NCI-H1105 (cell line): ENCODE measurements around the gene ADGRG3.

Experiments used
- DNase-seq: peaks from one replicate; lab custom pipeline; 2025; lab: John Stamatoyannopoulos, UW

ADGRG3 gene

GRCh38 chr16:57668263-57668571 lies at the start of gene ADGRG3:
Gene ADGRG3, plus strand, starts transcription at chr16:57668306. Its CDS starts 42 bp downstream, at chr16:57668348.
- no peak for DNase-seq

- DNase-seq = no peak
Measured at GRCh38 chr16:57619133-57619605, 48.9 kb upstream of the ADGRG3 start.

GRCh38 chr16:57619606-57620334 lies 48.3 kb upstream of the ADGRG3 start:
- DNase-seq = peak; percentile 77

GRCh38 chr16:57620335-57621231 lies 47.5 kb upstream of the ADGRG3 start:
- no peak for DNase-seq

GRCh38 chr16:57621521-57622271 lies 46.4 kb upstream of the ADGRG3 start:
- DNase-seq = no peak

GRCh38 chr16:57622361-57623250 lies 45.5 kb upstream of the ADGRG3 start:
- no peak for DNase-seq

- DNase-seq = no peak
Measured at GRCh38 chr16:57623251-57624043, 44.7 kb upstream of the ADGRG3 start.

- DNase-seq = no peak
Measured at GRCh38 chr16:57624044-57624688, 43.9 kb upstream of the ADGRG3 start.

GRCh38 chr16:57624806-57625500 lies 43.2 kb upstream of the ADGRG3 start:
- DNase-seq = no peak

- DNase-seq = no peak
Measured at GRCh38 chr16:57626420-57627170, 41.5 kb upstream of the ADGRG3 start.

- DNase-seq = no peak
Measured at GRCh38 chr16:57627184-57627871, 40.8 kb upstream of the ADGRG3 start.

- no peak for DNase-seq
Measured at GRCh38 chr16:57628008-57628781, 39.9 kb upstream of the ADGRG3 start, which contains the start of gene ADGRG1. Gene ADGRG1, plus strand, starts transcription at chr16:57628630. Its CDS starts 21,658 bp downstream, at chr16:57650288.

- no peak for DNase-seq
Measured at GRCh38 chr16:57628783-57629293, 39.3 kb upstream of the ADGRG3 start.

- DNase-seq = no peak
Measured at GRCh38 chr16:57629516-57630406, 38.3 kb upstream of the ADGRG3 start.

GRCh38 chr16:57630407-57630797 lies 37.7 kb upstream of the ADGRG3 start:
- DNase-seq = no peak
